Muscle layer of duodenum (tissue), 2 donors: ENCODE measurements around the gene TBC1D16.
A peak's percentile ranks its signal among the peaks of the same experiment; 100 is the strongest.

Source experiments
- H3K27ac ChIP-seq: one replicate; pipeline ENCODE4 v1.7.0; 2013; ENCODE audit warnings: mild to moderate bottlenecking, low read length
- H3K27me3 ChIP-seq: one replicate; pipeline ENCODE4 v1.7.0; 2013; ENCODE audit warnings: low read depth, mild to moderate bottlenecking, control low read depth, low read length
- H3K36me3 ChIP-seq, 2 donors: one replicate each; pipeline ENCODE4 v1.7.0; 2013; ENCODE audit warnings: low read length in 2 of 2, control low read depth in 1 of 2, mild to moderate bottlenecking in 1 of 2; ENCODE audit not compliant: insufficient read depth in 2 of 2, control insufficient read depth in 1 of 2
- H3K4me1 ChIP-seq, 2 donors: one replicate each; pipeline ENCODE4 v1.7.0; 2013; ENCODE audit warnings: low read length in 2 of 2, mild to moderate bottlenecking in 2 of 2, control low read depth in 1 of 2, moderate library complexity in 1 of 2; ENCODE audit not compliant: insufficient read depth in 2 of 2, control insufficient read depth in 1 of 2
- H3K4me3 ChIP-seq, 2 donors: one replicate each; pipeline ENCODE4 v1.7.0; 2013; ENCODE audit warnings: low read length in 2 of 2, low read depth in 1 of 2, mild to moderate bottlenecking in 1 of 2
- H3K9me3 ChIP-seq, 2 donors: one replicate each; pipeline ENCODE4 v1.7.0; 2013; ENCODE audit warnings: low read length in 2 of 2, control low read depth in 1 of 2, mild to moderate bottlenecking in 1 of 2; ENCODE audit not compliant: control insufficient read depth in 1 of 2
- donor health status: healthy.

TBC1D16 gene

DNA sequence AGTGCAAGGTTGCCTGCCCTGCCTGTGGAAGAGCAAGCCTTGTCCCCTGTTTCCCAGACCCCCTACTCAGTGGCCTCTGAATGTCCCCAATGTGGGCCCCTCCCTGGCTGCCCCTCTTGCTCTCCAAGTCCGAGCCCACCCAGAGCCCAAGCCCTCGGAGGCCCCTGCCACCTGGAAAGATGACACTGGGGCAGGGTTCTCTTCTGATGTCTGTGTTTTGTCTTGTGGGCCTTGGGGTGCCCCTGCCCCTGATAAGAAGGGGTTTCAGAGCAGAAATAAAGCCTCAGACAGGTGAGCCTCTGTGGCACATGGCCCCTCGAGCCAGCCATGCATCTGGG lies 111.1 kb downstream of the TBC1D16 start:
- H3K27me3 ChIP-seq: peaks cover 7% of the 10 kb centered on the region

DNA sequence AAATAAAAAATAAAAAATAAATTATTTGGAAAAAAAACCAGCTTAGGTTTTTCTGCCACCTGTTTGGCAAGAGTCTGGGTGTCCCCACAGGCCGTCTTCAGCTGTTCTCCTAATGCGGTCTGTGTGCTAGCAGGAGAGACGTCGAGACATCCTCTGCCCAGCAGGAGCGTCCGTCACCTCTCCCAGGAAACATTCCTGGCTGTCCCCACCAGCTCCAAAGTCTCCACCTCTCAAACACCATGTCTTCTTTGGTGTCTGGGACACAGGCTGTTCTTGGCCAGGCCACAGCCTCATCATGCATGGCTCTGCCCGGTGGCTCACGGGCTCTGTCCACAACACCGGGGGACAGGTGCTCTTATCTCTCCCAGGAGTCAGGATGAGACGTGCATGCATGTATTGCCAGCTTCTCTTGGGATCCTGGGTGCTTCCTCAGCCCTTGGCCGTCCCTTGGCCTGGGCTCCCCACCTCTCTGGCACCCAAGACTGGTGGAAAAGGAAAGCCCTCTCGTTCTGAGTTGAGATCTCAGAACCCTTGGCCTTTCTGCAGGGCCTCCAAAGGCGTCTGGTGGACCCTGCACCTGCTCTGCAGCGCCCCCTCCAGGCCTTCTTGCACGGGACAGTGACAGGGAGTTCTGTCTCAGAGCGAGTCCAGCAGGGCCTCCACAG lies 111.6 kb downstream of the TBC1D16 start:
- Histone ChIP-seq H3K27ac (peak overlapping the region; percentile 40), H3K36me3 (no peaks in the 10 kb centered on the region), H3K27me3 (peaks cover 7% of the 10 kb centered on the region), H3K9me3 (no peaks in the 10 kb centered on the region), H3K4me3 (no peak overlapping the region), H3K4me1 (peaks cover 0 to 4% of the 10 kb centered on the region in 2 donors)

More for the DNA sequence above, 111.1 kb downstream of the TBC1D16 start:
- Histone ChIP-seq H3K4me3 (no peak overlapping the region), H3K27ac (peak overlapping the region; percentile 40), H3K9me3 (no peaks in the 10 kb centered on the region), H3K36me3 (no peaks in the 10 kb centered on the region), H3K4me1 (peaks cover 0 to under 1% of the 10 kb centered on the region in 2 donors)

DNA sequence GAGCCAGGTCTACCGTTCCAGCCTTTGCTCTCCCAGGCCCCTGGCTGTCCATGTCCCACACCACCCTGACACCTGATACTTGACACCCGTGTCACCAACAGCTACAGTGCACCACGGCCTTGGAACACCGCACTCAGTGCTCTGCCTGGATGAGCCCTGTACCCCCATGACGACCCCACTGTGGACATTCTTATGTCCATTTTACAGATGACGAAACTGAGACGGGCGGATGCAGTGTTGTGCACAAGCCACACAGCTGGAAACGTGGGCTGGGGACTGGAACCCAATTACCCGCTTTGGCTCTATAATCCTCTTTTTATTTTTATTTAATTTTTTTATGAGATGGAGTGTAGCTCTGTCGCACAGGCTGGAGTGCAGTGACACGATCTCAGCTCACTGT lies 112.9 kb downstream of the TBC1D16 start:
- H3K27ac ChIP-seq: no peak overlapping the region
- no peaks in the 10 kb centered on the region for H3K9me3 ChIP-seq
- H3K4me3 ChIP-seq: no peak overlapping the region
- no peaks in the 10 kb centered on the region for H3K36me3 ChIP-seq
- H3K27me3 ChIP-seq: peaks cover 7% of the 10 kb centered on the region
- peaks cover 0 to 11% of the 10 kb centered on the region in 2 donors for H3K4me1 ChIP-seq

DNA sequence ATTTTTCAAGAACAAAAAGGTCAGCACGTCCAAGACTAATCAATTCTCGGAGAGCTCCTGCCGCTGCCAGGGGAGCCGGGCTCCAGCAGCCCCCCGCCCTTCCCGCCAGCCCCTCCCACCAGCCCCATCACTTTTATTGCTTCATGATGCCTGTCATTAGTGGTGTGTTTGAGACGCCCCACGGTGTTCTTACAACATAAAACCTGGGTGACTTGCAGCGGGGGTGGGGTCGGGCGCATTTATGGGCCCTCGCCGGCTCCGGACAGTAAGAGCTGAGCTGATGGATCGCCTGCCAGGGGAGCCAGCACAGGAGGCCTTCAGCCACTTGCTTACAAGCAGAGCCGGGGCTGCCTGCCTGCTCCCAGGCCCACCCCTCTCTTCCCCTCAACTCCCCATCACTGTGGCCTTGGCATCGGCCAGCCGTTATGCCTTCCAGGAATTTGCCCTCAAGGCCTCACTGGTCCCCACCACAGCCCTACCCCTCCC lies 113.5 kb downstream of the TBC1D16 start:
- peaks cover 0 to 11% of the 10 kb centered on the region in 2 donors for H3K4me1 ChIP-seq
- H3K27me3 ChIP-seq: peaks cover 7% of the 10 kb centered on the region
- no peak overlapping the region for H3K27ac ChIP-seq
- H3K36me3 ChIP-seq: no peaks in the 10 kb centered on the region
- no peaks in the 10 kb centered on the region for H3K9me3 ChIP-seq
- H3K4me3 ChIP-seq: no peak overlapping the region

DNA sequence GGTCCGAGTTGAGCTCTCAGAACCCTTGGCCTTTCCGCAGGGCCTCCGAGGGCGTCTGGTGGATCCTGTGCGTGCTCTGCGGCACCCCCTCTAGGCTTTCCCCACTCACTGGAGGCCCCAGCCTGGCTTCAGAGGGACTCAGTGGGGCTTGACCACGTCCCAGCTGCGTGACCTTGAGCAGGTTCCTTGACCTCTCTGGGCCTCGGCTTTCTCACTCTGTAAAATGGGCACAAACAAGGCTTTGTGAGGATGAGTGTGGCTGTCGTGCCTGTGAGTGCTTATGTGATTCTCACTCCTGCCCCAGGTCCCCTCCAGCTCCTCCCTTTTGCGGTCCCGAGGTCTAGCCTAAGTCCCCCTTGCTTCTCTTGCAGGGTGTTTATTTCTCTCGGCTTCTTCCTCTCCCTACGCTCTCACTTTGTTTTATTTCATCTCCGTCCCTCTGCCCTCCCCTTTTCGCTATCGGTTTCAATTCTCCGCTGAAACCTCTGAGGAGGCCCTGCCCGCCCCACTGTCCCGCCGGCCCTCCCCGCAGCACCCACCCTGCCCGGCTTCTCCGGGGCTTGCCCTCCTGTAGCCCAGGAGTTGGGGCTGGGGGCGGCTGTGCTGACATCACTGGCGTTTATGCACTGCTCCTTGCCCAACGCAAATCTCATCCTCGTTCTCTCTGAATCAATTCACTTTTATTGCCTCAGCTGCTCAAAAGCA lies 114.1 kb downstream of the TBC1D16 start:
- Histone ChIP-seq H3K9me3 (no peaks in the 10 kb centered on the region), H3K36me3 (no peaks in the 10 kb centered on the region), H3K27me3 (peaks cover 7% of the 10 kb centered on the region), H3K4me3 (peak overlapping the region in 1 of 2 donors; percentile 27), H3K27ac (no peak overlapping the region), H3K4me1 (peaks cover 0 to 11% of the 10 kb centered on the region in 2 donors)

DNA sequence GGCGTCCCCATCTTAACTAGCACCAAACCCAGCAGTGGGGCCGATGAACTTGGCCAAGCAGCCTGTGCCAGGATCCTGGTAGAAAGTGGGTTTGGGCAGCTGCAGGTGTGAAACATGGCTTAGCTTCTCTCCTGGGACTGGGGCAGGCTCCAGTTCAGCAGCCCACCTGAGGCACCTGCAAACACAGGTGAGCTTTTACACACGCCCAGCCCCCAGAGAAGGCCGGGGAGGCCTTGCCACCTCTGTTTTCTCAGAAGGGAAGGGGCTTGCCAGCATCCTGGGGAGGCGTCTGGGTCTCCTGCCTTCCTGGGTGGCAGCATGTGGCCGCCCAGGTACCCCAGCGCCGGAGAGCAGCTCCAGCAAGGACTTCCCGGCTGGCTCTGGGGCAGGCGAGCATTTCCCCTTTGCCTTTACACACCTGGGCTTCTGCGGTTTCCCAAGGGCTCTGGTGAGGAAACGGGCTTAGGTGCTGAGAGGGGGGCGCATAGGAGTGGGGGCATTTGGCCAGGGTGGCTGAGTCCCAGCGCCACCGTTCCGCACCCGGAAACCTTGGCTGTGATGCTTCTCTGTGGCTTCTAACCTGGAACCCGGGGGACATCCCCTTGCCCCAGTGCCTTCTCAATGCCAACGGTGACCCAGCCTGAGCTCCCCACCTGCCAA lies 114.8 kb downstream of the TBC1D16 start:
- H3K9me3 ChIP-seq: no peaks in the 10 kb centered on the region
- peaks cover 0 to 11% of the 10 kb centered on the region in 2 donors for H3K4me1 ChIP-seq
- H3K4me3 ChIP-seq: no peak overlapping the region
- H3K36me3 ChIP-seq: no peaks in the 10 kb centered on the region
- H3K27ac ChIP-seq: peak overlapping the region; percentile 39
- peaks cover 7% of the 10 kb centered on the region for H3K27me3 ChIP-seq

DNA sequence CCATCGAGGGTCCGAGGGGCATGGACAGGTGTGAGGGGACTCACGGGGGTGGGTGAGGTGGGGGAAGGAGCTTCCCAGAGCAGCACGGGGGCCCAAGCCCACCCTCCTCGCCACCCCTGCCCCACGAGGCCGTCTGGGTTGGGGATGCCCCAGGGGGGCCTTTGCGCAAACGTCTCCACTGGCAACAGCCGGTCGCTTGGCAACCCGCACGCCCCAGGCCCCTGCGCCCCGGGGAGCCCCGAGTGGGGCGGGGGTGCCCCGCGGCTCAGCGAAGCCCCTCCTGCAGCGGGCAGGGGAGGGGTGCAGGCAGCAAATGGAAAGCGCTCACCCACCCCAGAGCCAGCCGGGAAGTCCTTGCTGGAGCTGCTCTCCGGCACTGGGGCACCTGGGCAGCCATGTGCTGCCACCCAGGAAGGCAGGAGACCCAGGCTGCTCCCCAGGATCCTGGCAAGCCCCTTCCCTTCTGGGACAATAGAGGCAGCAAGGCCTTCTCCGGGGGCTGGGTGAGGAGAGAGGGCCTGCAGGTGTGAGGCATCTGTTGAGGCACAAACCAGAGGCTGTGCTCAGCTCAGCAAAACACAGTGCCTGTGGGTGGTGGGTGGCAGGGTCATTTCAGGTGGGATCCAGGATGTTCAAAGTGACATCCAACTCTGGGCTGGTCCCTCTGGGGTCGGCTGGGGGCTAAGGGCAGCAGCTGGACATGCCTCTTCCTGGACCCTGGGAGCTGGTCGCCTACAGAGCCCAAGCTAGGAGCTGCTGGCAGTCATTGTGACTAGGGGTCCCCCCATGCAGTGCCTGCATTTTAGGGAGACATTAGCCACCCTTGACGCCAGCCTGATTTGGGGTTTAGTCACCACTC lies 115.6 kb downstream of the TBC1D16 start:
- Histone ChIP-seq H3K9me3 (no peaks in the 10 kb centered on the region), H3K4me1 (peaks cover 0 to 11% of the 10 kb centered on the region in 2 donors), H3K36me3 (no peaks in the 10 kb centered on the region), H3K27ac (peak overlapping the region; percentile 39), H3K27me3 (peaks cover 7% of the 10 kb centered on the region), H3K4me3 (no peak overlapping the region)

DNA sequence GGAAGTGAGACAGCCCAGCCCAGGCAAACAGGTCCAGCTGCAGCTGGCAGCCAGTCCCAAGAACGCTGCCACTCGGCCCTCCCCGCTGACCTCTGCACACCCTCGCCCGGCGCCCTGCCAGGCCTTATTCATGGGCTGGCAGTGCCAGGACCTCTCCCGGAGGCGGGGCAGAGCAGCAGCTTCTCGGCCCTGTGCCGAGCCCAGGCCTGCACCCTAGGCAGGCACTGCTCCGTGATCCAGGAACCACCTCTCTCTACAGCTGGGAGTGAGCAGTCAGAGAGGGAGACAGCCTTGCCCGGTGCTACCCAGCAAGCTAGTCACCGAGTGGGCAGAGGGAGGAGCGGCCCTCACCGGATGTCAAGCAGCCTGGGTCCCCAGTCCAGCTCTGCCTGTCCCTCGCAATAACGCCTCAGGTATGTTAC lies 116.5 kb downstream of the TBC1D16 start:
- Histone ChIP-seq H3K9me3 (no peaks in the 10 kb centered on the region), H3K27ac (peak overlapping the region; percentile 43), H3K27me3 (peaks cover 7% of the 10 kb centered on the region), H3K36me3 (no peaks in the 10 kb centered on the region), H3K4me1 (peaks cover 0 to 11% of the 10 kb centered on the region in 2 donors), H3K4me3 (peak overlapping the region in 1 of 2 donors; percentile 16)

DNA sequence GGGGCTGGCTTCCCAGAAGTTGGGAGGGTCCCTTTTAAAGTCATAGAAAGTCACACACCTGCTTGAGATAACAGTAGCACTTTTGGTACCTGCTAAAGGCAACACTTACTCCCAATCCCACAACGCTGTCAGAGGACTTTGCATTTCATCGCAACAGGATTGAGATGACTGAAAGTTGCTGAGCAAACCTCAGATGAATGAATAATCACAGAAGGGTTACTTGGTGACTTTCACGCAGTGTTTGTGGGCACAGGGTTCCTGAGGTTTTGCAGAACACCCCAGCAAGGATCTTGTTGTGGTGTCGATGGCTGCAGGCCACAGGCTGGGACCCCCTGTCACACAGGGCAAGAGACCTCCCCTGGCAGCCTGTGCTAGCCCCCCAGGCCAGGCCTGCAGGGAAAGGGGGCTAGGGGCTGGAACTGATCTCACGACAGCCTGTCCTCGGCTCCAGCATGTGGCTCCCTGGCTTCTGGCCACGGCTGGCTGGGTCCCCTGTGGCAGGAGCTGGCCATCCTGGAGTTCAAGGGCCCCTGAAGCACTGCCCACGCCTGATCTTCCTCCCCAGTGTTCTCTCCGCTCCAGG lies 117.0 kb downstream of the TBC1D16 start:
- no peak overlapping the region for H3K4me3 ChIP-seq
- peaks cover 7% of the 10 kb centered on the region for H3K27me3 ChIP-seq
- H3K9me3 ChIP-seq: no peaks in the 10 kb centered on the region
- no peaks in the 10 kb centered on the region for H3K36me3 ChIP-seq
- H3K4me1 ChIP-seq: peaks cover 0 to 11% of the 10 kb centered on the region in 2 donors
- H3K27ac ChIP-seq: no peak overlapping the region

DNA sequence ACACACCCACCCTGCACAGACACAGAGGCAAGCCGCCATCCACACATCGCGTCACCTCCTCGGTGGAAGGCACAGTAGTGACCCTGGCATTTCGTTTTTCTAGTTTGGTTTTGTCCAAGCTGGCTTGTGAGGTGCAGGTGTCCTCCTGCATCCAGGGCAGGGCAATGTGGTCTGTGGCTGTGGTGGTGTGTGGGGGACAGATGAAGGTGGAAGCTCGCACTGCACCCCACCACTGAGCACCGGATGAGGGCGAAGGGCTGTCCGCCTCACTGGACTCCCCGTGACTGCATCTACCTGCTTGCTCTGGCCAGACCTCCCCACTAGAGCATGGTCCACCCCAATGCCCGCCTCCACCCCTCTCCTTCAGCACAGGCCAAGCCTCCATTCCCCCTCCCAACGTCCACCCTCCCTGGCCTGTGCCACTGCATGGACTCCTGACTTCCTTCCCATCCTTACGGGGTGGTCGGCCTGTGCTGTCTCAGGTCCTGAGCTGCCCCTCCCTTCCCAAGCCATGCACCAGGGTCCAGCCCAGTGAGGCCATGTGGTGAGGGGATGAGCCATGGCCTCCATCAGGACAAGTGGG lies 117.7 kb downstream of the TBC1D16 start:
- Histone ChIP-seq H3K4me1 (peaks cover 0 to 11% of the 10 kb centered on the region in 2 donors), H3K9me3 (no peaks in the 10 kb centered on the region), H3K4me3 (no peak overlapping the region), H3K36me3 (no peaks in the 10 kb centered on the region), H3K27ac (no peak overlapping the region), H3K27me3 (peaks cover 7% of the 10 kb centered on the region)
